DMS114 treated with DMSO at 0.1 percent for 48 hours (cell line): ENCODE measurements around the gene CSNK2B.
"Not testable (repeated sequence)": the region's sequence is repeated elsewhere in the genome, so short reads cannot be mapped to it uniquely, and the experiment has no call there.

Source experiments
- DNase-seq: peaks from one replicate; lab custom pipeline; 2025; ENCODE audit not compliant: unreplicated experiment; lab: John Stamatoyannopoulos, UW

Gene CSNK2B

GRCh38 chr6:31687860-31688693, 22.2 kb downstream of the CSNK2B start:
- DNase-seq, result no peak

- DNase-seq, result no peak
Observed at GRCh38 chr6:31689249-31690110, 23.6 kb downstream of the CSNK2B start.

- no peak for DNase-seq
Observed at GRCh38 chr6:31690231-31691077, 24.6 kb downstream of the CSNK2B start.

- no peak for DNase-seq
Observed at GRCh38 chr6:31691078-31691463, 25.2 kb downstream of the CSNK2B start.

- DNase-seq, result no peak
Observed at GRCh38 chr6:31691564-31692108, 25.8 kb downstream of the CSNK2B start.

- no peak for DNase-seq
Observed at GRCh38 chr6:31692353-31692752, 26.5 kb downstream of the CSNK2B start.

GRCh38 chr6:31692886-31693285, 27.0 kb downstream of the CSNK2B start:
- DNase-seq, result no peak

- no peak for DNase-seq
Observed at GRCh38 chr6:31693535-31693934, 27.7 kb downstream of the CSNK2B start.

- no peak for DNase-seq
Observed at GRCh38 chr6:31697555-31697954, 31.7 kb downstream of the CSNK2B start.

- DNase-seq, result no peak
Observed at GRCh38 chr6:31700740-31701401, 35.0 kb downstream of the CSNK2B start.

- no peak for DNase-seq
Observed at GRCh38 chr6:31701666-31702404, 36.0 kb downstream of the CSNK2B start.

- DNase-seq, result no peak
Observed at GRCh38 chr6:31702405-31702818, 36.5 kb downstream of the CSNK2B start.

- peak; percentile 98 for DNase-seq
Observed at GRCh38 chr6:31702819-31703716, 37.2 kb downstream of the CSNK2B start, which contains the start of gene ABHD16A. ABHD16A (minus strand) TSS chr6:31703324; CDS start chr6:31703281, 43 bp downstream.

GRCh38 chr6:31705931-31706330, 40.1 kb downstream of the CSNK2B start:
- DNase-seq, result no peak

- DNase-seq, result no peak
Observed at GRCh38 chr6:31706599-31706998, 40.7 kb downstream of the CSNK2B start, which contains the start of gene LY6G6F. LY6G6F (plus strand) TSS chr6:31706866; CDS start chr6:31706907, 41 bp downstream.

GRCh38 chr6:31707701-31708100, 41.8 kb downstream of the CSNK2B start:
- DNase-seq, result no peak

GRCh38 chr6:31708224-31708623, 42.3 kb downstream of the CSNK2B start:
- no peak for DNase-seq

GRCh38 chr6:31709157-31709556, 43.3 kb downstream of the CSNK2B start:
- not testable (repeated sequence) for DNase-seq
